Adipose tissue (tissue), 3 donors: ENCODE measurements around the gene CBY3. TPM values are rescaled to one million over a fixed set of nuclear protein-coding genes. Genes with fewer than 3 reads are reported as not detected.
"Not testable (repeated sequence)": the region's sequence is repeated elsewhere in the genome, so short reads cannot be mapped to it uniquely, and the experiment has no call there.

ENCODE experiments used
- H3K27ac ChIP-seq: one replicate; pipeline ENCODE4 v1.5.1; 2013; ENCODE audit warnings: low read depth, low read length
- WGBS, 3 donors: extraction: QIAGEN DNeasy Blood & Tissue Kit; methylation state at CpG; one replicate each; pipeline ENCODE4 v1.1.7; 2013; 5-methylcytosine and 5-hydroxymethylcytosine counted together
- polyA plus RNA-seq, 3 donors: library from polyadenylated mRNA; stranded (reverse); fragments of 200-250 nt; gene quantifications; one replicate each; pipeline ENCODE4 v1.2.3, GENCODE V29; 2013
- donor health status: healthy with polysubstance abuse.
- donor health status: Bipolar disorder and iron deficiency.
- donor health status: healthy.

CBY3 gene
- polyA plus RNA-seq, 3 donors = 0.25 TPM; not detected in 2

DNA sequence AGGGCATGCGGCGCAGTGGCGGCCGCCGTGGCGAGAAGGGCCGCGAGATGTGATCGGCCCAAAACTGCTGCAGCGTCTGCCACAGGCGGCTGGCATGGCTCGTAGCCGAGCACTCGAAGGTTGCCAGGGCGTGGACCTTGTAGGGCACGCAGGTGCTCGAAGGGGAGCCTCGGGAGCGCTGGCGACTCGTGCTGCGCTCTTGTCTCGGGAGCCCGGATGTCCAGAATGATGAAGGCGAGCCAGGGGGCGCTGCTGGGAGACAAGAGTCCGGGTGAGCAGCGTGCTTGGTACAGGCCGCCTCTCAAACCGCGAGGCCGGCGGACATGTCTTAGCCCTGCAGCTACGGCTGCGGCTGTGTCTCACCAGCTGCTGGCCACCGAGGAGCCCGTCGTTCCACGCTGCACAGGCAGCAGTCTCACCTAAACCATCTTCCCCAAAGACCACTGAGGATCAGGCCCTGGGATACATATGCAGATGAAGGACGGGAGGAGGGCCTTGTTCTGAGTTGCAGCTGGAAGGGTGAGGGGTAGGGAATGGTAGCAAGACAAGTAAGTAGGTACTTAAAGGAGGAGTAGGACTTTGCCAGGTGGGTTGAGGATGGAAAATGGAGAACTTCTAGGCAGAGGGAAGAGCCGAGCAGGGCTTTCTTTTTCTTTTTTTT, 1.7 kb downstream of the CBY3 start:
- no peak overlapping the region for H3K27ac ChIP-seq
- 23% methylated on average over 40 to 41 of the region's 41 CpGs for WGBS, 3 donors

DNA sequence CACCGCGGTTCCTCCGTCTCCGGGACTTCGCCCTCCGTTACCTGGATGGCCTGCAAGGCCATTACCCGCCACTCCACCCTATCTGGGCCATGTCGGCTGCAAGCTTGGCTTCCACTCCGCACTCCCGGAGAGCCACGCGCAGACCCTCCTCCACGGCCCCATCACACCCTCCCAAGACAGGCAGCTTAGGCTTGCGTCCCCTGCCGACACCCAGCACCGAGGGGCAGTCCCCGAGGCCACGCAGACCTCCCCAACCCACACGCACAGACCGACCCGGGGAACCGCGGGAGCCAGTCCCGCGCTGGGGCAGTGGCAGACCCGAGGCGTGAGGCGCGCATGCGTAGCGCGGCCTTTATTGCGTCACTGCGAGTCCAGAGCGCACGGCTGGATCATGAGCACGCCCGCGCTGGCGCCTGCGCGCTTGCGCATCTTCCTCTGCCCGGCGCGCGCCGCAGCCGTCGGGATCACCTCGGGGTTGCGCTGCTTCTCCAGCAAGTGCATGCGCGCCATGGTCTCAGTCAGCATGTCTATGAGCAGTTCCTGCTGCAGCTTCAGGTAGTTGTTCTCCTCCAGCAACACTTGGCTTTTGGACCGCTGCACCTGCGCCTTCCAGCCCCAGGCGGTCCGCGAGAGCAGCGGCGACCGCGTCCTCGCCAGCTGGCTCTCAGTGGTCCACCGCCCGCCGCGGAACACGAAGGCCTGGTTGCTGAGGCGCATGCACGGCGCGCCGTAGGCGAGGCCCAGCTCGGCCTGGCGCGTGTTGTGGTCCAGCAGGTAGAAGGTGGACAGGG, 2.4 kb downstream of the CBY3 start:
- H3K27ac ChIP-seq = no peak overlapping the region
- WGBS, 3 donors = 0 to 1% (median 0%) methylated on average over 76 to 78 of the region's 78 CpGs

DNA sequence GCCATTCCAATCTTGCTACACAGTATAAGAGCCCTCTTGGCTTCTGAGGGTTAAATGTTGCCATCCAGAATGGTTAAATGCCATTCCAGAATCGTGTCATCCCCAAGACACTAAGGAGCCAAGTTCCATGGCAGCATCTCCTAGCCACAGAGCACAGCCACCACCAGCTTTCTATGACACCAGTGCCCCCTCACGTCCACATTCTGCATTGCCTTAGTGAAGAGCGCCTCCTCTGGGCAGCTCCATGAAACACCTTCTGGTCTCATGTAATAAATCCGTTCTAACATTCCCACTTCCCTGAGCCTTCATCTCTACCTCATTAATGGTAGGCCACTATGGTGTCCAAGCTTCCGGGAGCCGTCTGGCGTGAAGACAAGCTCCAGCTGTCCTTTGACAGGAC, 12.4 kb downstream of the CBY3 start:
- H3K27ac ChIP-seq = no peak overlapping the region
- WGBS, 3 donors = 49 to 57% (median 55%) methylated on average over 7 of the region's 7 CpGs

DNA sequence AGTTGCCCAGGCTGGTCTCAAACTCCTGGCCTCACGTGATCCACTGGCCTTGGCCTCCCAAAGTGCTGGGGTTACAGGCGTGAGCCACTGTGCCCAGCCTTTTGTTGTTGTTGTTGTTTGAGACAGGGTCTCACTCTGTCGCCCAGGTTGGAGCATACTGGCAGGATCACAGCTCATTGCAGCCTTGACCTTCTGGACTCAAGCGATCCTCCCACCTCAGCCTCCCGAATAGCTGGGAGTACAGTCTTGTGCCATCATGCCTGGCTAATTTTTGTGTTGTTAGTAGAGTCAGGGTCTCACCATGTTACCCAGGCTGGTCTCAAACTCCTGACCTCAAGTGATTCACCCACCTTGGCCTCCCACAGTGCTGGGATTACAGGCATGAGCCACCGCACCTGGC, 19.2 kb downstream of the CBY3 start:
- not testable (repeated sequence) for H3K27ac ChIP-seq
- 91 to 99% (median 94%) methylated on average over 6 of the region's 6 CpGs for WGBS, 3 donors

DNA sequence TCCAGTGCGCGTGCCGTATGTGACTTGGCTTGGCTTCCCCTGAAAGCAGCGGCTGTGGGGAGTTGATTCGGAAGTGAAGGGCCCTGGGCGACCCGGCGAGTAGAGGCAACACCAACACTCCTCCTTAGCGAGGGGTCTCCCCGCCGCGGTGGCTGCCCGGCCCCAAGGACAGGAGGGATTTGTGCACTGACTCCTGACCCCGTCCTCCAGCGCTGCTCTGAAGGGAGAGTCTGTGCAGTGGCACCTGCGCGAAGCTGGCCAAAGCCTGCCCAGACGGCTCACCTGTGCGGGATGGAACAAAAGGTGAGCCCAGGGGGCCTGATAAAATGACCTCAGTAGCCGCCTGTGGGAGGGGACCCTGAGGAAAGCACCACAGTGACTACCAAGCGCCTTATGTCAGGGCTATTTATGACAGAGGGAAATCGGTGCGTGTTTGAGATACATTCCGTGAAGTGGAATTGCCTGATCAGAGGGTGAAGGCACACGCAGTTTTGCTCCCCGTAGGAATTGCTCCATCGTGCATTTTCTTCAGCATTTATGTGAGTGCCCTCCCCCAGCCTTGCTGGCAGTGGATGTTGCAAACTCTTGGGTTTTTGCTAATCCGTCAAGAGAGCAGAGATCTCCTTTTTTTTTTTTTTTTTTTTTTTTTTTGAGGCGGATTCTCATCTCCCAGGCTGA, 22.5 kb downstream of the CBY3 start:
- 5 to 8% (median 8%) methylated on average over 10 of the region's 29 CpGs for WGBS, 3 donors
- H3K27ac ChIP-seq = not testable (repeated sequence)

DNA sequence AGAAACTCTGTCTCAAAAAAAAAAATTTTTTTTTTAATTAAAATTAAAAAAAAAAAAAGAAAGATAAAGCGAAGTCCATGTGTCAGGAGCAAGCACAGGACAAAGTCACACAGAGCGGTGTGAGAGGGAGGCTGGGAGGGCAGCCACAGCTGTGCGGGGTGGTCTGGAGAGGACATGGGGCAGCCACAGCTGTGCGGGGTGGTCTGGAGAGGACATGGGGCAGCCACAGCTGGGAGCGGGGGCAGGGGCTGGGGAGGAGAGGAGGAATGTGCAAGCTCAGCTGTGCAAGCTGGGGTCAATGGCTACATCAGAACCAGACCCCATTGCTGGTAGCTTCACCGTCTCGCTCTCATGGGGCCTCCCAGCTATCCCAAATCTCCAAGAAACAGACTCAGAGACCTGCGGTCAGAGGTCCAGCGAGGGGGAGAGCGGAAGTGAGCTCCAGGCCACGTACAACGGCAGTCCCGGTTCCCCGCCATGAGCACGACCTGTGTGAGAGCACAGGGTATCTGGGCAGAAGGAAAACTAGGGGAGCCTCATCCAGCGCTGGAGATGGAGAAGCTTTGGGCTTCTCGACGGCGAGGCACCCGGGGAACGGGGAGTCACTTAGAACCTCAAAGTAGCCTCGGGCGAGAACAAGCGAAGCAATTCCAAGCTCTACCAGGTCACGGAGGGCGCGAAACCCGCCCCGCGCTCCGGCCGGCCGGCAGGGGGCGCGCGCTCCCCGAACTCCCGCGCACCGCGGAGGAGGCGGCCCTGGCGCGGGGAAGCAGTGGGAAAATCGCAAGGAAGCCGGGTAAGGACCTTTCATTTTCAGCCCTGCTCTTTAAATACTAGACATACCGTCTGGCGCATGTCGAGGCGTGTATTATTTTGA, 23.3 kb downstream of the CBY3 start:
- not testable (repeated sequence) for H3K27ac ChIP-seq
- WGBS, 3 donors = 20 to 100% (median 27%) methylated on average over 2 to 11 of the region's 50 CpGs

DNA sequence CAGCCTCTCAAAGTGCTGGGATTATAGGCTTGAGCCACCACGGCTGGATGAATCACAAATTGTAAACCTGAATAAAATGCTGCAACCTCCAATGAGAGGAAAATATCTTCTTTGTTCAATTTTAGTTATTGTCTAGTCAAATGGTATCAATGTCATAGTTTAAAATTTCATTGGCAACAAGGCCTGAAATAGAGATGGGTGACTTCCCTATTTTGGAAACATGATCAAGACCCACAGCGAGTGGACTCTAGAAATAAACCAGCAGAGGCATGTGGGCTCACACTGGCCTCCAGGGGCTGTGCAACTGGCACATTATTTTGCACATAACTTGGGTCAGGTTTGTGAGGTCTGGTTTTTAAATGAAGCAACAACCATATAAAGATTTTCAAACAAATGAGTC, 27.7 kb downstream of the CBY3 start:
- 61 to 86% (median 69%) methylated on average over 2 of the region's 2 CpGs for WGBS, 3 donors

DNA sequence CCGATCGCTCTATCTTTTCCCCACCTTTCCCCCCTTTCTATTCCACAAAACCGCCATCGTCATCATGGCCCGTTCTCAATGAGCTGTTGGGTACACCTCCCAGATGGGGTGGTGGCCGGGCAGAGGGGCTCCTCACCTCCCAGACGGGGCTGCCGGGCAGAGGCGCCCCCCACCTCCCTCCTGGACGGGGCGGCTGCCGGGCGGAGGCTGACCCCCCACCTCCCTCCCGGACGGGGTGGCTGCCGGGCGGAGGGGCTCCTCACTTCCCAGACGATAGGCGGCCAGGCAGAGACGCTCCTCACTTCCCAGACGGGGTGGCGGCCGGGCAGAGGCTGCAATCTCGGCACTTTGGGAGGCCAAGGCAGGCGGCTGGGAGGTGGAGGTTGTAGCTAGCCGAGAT, 30.6 kb downstream of the CBY3 start:
- WGBS, 3 donors = 92 to 100% (median 95%) methylated on average over 5 to 24 of the region's 26 CpGs
- H3K27ac ChIP-seq = not testable (repeated sequence)

More for the DNA sequence above, 27.7 kb downstream of the CBY3 start:
- H3K27ac ChIP-seq = not testable (repeated sequence)

DNA sequence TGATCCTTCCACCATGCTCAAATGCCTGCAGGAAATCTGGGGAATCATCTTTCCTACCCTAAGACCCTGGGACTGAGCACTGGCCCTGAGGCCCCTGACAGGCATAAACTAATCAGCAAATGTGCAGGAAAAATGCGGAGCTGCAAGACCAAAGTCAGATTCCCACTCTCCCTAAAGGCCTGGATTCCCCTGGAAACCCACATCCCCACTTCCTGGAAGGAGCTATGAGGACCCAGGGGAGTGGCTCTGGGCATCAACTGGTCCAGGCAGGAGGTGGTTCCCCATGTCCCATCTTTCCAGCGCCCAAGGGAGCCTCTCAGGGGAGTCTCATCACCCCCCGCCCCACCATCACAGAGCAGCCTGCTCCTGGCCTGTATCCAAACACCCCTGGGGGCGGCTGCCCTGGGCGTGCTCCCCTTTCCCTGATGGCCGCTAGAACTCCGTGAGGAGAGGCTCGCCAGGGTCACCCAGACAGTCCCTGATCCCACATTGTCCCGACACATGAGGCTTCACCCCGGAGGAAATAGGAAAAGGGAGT, 31.6 kb downstream of the CBY3 start:
- whole genome bisulfite sequencing, 3 donors = 69 to 75% (median 75%) methylated on average over 5 to 10 of the region's 10 CpGs
- H3K27ac ChIP-seq = not testable (repeated sequence)

DNA sequence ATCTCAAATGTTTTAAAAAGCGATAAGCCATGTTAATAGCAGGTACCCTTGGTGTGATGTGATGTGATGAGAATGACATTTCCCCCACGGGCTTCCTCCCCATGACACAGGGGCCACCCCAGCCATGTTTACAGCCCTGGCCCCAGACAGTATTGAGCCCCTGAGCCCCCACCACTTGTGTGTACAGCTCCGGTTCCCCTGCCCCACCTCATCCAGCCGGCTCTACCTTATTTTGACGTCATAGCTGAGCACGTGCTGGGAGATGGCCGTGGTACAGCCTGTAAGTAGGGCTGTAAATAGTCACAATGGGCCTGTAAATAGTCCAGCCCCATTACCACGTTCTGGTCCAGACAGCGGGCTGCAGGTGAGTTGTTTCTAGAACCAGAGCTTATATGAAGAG, 32.4 kb downstream of the CBY3 start:
- WGBS, 3 donors = 84 to 87% (median 86%) methylated on average over 9 of the region's 9 CpGs
- H3K27ac ChIP-seq = no peak overlapping the region

DNA sequence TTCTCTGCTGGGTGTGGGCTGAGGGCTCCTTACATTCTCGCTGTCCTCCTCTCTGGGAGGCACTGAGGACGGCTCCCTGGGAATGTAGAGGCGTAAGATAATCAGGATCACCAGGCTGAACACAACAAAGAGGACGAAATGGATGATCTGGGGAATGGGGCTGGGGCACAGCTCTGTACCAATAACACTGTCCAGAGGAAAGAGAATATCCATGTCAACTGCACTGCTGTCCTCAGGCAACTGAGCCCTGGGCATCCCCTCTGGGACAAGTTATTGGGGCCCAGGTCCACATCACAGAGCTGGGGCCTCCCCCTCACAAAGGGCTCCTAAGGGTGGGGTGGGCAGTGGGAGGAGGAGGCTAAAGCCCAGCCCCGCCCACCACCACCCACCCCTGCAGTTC, 36.1 kb downstream of the CBY3 start:
- 83 to 92% (median 87%) methylated on average over 4 of the region's 5 CpGs for WGBS, 3 donors
- not testable (repeated sequence) for H3K27ac ChIP-seq

DNA sequence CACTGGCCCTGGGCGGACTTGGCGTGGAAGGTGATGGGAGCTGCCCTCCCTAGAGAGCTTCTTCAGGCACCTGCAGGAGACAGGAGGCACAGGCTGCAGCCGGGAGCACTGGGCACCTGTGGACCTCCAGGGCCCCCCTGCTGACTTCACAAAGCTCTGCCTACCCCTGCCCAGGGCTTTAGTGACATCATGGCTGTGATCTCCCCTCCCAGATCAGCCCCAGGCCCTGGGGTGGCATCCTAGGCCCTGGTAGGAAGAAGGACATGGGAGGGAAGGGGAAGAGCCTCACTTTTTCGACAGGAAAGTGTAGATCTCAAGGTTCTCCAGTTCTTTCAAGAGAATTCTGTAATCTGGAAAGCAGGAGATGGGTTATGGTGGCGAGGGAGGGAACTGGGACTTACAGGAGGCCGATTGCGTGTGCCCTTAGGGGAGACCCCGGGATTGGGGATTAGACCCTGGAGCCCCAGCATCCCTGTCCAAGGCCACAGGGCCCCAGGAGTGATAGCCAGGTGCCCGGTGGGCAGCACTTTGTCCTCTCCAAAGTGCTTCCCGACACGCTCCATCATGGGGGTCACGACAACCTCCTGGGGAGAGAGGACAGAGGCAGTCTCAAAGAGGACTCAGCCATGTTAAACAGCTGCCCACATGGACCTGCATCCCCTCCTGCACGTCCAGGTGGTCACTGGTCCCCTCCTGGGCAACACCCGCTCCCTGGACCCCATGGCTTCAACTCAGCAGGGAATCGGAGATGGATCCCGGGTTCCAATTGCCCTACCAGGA, 37.5 kb downstream of the CBY3 start:
- 72 to 90% (median 86%) methylated on average over 14 to 16 of the region's 16 CpGs for WGBS, 3 donors
- not testable (repeated sequence) for H3K27ac ChIP-seq

DNA sequence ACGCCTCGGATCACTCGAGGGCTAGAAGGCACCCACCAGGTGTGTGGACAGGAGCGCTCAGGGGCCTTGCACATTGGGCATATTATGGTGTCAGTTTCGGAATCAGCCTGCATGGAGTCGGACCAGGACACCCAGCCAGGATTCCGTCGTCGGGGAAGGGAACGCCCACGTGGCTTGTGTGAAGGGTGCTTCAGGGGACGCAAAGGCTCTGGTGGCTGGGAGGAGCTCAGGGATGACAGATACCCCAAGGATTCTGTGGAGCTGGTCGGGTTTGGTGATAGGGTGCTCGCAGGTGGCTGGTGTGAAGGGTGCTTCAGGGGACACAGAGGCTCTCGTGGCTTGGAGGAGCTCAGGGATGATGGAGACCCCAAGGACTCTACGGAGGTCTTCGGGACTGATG, 38.2 kb downstream of the CBY3 start:
- WGBS, 3 donors = 85 to 87% (median 85%) methylated on average over 13 to 16 of the region's 17 CpGs

DNA sequence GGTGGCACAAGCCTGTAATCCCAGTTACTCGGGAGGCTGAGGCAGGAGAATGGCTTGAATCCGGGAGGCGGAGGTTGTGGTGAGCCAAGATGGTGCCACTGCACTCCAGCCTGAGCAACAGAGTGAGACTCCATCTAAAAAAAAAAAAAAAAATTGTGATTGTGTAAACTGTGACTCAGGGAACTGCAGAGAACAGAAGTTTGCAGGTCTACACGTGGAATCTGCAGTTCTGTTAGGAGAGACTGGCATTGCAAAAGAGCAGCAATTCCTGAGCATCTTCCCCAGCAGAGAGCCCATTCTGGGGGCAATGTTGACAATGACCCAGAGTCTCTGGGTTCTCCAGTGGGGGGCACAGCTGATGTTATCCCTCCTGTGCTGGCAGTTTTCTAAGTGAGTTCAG, 39.1 kb downstream of the CBY3 start:
- H3K27ac ChIP-seq = not testable (repeated sequence)
- 0% methylated on average over 1 of the region's 4 CpGs; no CpG with 5 or more reads in 2 of the 3 donors for WGBS, 3 donors

More for the DNA sequence above, 38.2 kb downstream of the CBY3 start:
- not testable (repeated sequence) for H3K27ac ChIP-seq

DNA sequence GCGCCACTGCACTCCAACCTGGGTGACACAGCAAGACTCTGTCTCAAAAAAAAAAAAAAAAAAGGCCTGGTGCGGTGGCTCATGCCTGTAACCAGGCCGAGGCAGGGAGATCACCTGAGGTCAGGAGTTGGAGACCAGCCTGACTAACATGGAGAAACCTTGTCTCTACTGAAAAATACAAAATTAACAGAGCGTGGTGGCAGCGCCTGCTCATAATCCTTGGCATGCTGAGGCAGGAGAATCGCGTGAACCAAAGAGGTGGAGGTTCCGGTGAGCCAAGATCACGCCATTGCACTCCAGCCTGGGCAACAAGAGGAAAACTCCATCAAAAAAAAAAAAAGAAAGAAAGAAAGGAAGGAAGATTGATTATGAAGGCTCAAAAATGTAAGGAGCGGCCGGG, 41.5 kb downstream of the CBY3 start:
- not testable (repeated sequence) for H3K27ac ChIP-seq
- 96 to 98% (median 96%) methylated on average over 11 of the region's 11 CpGs for WGBS, 3 donors

DNA sequence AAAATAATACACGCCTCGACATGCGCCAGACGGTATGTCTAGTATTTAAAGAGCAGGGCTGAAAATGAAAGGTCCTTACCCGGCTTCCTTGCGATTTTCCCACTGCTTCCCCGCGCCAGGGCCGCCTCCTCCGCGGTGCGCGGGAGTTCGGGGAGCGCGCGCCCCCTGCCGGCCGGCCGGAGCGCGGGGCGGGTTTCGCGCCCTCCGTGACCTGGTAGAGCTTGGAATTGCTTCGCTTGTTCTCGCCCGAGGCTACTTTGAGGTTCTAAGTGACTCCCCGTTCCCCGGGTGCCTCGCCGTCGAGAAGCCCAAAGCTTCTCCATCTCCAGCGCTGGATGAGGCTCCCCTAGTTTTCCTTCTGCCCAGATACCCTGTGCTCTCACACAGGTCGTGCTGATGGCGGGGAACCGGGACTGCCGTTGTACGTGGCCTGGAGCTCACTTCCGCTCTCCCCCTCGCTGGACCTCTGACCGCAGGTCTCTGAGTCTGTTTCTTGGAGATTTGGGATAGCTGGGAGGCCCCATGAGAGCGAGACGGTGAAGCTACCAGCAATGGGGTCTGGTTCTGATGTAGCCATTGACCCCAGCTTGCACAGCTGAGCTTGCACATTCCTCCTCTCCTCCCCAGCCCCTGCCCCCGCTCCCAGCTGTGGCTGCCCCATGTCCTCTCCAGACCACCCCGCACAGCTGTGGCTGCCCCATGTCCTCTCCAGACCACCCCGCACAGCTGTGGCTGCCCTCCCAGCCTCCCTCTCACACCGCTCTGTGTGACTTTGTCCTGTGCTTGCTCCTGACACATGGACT, 46.3 kb downstream of the CBY3 start:
- H3K27ac ChIP-seq = not testable (repeated sequence)
- WGBS, 3 donors = 1 to 7% methylated on average over 9 of the region's 49 CpGs; no CpG with 5 or more reads in 1 of the 3 donors
